Measurements from ENCODE around the gene MAP2K5.

MAP2K5 gene

GRCh38 chr15:67542420-67543347, at the start of gene MAP2K5:
Gene MAP2K5 (plus strand): TSS chr15:67542703. CDS start chr15:67543336, 633 bp downstream.
- peak; percentile 19 for DNase-seq

- DNase-seq: no peak
Measured at GRCh38 chr15:67495585-67495984, 46.9 kb upstream of the MAP2K5 start.

- DNase-seq: no peak
Measured at GRCh38 chr15:67501177-67501835, 41.2 kb upstream of the MAP2K5 start.

GRCh38 chr15:67501836-67502461, 40.6 kb upstream of the MAP2K5 start:
- no peak for DNase-seq

- DNase-seq: no peak
Measured at GRCh38 chr15:67504056-67504455, 38.4 kb upstream of the MAP2K5 start.

- DNase-seq: no peak
Measured at GRCh38 chr15:67504796-67505195, 37.7 kb upstream of the MAP2K5 start.

GRCh38 chr15:67505675-67506572, 36.6 kb upstream of the MAP2K5 start:
- DNase-seq: no peak

GRCh38 chr15:67506775-67507747, 35.4 kb upstream of the MAP2K5 start:
- no peak for DNase-seq

- DNase-seq: no peak
Measured at GRCh38 chr15:67508407-67508806, 34.1 kb upstream of the MAP2K5 start.

GRCh38 chr15:67509918-67510317, 32.6 kb upstream of the MAP2K5 start:
- DNase-seq: no peak

- DNase-seq: no peak
Measured at GRCh38 chr15:67510597-67511190, 31.8 kb upstream of the MAP2K5 start.

- DNase-seq: no peak
Measured at GRCh38 chr15:67511606-67512005, 30.9 kb upstream of the MAP2K5 start.

- peak; percentile 4 for DNase-seq
Measured at GRCh38 chr15:67512140-67512539, 30.4 kb upstream of the MAP2K5 start.

GRCh38 chr15:67512933-67513714, 29.4 kb upstream of the MAP2K5 start:
- DNase-seq: no peak

- DNase-seq: no peak
Measured at GRCh38 chr15:67515090-67515489, 27.4 kb upstream of the MAP2K5 start.

- no peak for DNase-seq
Measured at GRCh38 chr15:67515557-67515956, 26.9 kb upstream of the MAP2K5 start.

GRCh38 chr15:67520321-67521028, 22.0 kb upstream of the MAP2K5 start:
- no peak for DNase-seq

GRCh38 chr15:67521029-67521782, 21.3 kb upstream of the MAP2K5 start, which contains the start of gene C15orf61:
Gene C15orf61 (plus strand): TSS chr15:67521131. CDS start chr15:67521249, 118 bp downstream.
- DNase-seq: peak; percentile 48

Data from DMS79 (cell line).